A172 (cell line): ENCODE results near the gene ANKS1A. TPM values are rescaled to one million over a fixed set of nuclear protein-coding genes. Genes with fewer than 3 reads are reported as not detected.

Experiments used
- DNase-seq: peaks from one replicate; pipeline ENCODE4 v3.0.0-alpha.2; 2015; ENCODE audit warnings: low spot score
- total RNA-seq: library from RNA; depleted of rRNA; stranded (reverse); fragments of >200 nt; shearing (Covaris generic); gene quantifications from 2 replicates; pipeline ENCODE4 v1.2.3, GENCODE V29; 2014

ANKS1A gene
- total RNA-seq, 1 experiment from 2014 or later: 5.0 TPM

DNA sequence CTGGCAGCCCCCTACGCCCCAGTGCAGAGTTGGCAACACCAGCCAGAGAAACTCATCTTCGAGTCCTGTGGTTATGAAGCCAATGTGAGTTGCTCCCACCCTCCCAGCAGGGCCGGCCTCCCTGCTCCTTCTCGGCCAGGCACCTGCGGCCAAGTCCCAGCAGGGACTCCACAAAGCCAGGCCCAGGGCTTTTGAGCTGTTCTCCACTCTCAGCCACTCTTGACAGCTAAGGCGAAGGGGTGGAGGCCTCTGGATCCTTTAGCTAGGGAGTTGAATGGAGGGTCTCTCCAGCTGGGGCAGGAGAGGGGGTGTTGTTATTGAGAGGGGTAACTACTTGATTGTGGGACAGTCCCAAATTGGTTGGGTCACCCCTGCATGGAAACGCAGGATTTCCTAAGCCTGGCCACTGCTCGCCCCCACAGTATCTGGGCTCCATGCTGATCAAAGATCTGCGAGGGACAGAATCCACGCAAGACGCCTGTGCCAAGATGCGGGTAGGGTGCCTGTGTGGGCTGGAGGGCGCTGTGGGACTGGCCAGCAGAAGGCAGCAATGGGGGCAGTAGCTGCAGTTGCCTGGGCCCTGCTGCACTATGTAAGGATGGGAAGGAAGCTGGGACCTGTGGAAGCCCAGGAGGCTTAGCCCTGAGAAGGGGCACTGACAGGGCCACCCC, 193.8 kb downstream of the ANKS1A start:
- DNase-seq: no peak

DNA sequence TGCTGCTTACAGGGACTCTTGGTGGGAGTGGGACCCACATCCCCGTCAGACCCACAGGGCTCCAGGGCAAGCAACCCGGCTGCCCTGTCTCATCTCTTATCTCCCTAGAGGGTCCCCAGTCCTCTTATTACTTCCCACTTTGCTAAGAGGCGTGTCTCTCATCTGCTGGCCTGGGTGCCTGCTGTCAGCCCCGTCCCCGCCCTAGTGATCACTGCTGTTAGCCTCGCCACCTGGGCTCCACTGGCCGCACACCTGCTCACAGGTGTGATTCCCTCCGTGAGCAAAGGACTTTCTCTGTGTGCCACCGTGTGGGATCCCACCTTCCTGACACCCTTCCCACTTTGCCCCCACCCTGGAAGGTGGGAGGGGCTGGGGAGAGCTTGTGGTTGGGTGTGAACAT, 194.5 kb downstream of the ANKS1A start:
- DNase-seq: no peak

DNA sequence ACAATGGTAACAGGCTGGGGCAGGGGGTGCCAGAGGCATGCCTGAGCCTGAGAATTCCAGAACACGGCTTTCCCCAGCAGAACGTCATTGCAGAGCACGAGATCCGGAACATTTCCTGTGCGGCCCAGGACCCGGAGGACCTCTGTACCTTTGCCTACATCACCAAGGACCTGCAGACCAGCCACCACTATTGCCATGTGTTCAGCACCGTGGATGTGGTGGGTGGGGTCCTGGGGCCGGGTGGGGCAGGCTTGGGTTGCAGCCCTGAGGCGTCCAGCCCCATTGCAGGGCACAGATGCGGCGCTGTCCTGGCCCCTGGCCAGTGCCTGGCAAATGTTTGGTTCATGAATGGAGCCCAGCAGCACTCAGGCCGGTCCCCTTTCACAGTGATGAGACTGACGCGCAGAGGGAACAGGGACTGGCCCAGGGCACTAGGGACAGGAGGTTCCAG, 195.0 kb downstream of the ANKS1A start:
- no peak for DNase-seq

- no peak for DNase-seq
Observed at GRCh38 chr6:35084511-35085203, 195.6 kb downstream of the ANKS1A start.

DNA sequence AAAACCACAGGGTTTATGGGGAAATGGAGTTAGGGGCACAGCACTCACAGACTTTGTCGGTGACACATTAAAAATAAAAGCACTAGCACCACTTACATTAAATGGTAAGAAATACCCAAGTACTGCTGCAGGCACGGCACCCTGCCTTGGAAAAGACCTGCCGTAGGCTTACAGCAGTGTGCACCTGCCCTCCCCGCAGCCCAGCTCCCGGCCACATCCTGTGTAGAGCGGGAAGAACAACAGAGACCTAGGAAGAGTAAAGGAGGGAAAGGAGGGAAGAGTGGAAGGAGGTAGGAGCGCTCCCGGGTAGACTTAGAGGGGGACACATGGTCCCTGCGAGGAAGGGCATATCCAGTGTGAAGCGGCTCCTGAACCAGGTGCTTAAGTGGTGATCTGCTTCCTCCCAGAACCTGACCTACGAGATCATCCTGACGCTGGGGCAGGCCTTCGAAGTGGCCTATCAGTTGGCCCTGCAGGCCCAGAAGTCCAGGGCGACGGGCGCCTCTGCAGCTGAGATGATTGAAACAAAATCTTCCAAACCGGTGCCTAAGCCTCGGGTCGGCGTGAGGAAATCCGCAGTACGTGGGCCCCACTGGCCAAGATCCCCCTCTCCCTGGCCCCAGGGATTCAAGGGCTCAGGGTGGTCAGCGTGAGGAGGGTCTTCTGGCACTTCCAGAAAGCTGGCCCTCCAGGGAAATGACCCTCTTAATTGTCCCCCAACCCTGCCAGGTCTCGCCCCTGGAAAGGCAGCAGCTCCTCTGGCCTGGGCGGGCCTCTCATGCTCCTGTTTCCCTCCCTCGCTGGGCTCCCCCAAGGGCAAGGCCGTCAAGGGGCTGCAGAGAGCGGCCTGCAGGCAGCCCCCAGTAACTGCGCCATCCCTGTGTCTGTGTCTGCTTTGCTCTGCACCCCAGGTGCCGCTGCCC, 196.6 kb downstream of the ANKS1A start:
- no peak for DNase-seq

DNA sequence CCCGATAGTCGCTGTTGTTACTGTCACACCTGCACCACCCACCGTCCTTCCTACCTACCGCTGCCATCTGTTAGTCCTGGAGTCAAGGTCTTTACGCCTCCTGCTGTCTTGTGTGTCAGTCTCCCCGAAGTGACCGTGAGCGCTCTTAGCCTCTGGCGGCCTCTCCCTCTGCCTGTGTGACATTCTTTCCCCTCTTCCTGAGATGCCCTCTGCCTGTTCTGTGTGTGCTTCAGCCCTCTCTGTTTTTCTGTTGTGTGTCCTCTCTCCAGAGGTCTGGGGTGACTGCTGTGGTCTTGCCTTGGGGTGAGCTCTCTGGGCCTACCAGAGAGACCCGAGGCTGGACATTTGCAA, 197.2 kb downstream of the ANKS1A start:
- no peak for DNase-seq

DNA sequence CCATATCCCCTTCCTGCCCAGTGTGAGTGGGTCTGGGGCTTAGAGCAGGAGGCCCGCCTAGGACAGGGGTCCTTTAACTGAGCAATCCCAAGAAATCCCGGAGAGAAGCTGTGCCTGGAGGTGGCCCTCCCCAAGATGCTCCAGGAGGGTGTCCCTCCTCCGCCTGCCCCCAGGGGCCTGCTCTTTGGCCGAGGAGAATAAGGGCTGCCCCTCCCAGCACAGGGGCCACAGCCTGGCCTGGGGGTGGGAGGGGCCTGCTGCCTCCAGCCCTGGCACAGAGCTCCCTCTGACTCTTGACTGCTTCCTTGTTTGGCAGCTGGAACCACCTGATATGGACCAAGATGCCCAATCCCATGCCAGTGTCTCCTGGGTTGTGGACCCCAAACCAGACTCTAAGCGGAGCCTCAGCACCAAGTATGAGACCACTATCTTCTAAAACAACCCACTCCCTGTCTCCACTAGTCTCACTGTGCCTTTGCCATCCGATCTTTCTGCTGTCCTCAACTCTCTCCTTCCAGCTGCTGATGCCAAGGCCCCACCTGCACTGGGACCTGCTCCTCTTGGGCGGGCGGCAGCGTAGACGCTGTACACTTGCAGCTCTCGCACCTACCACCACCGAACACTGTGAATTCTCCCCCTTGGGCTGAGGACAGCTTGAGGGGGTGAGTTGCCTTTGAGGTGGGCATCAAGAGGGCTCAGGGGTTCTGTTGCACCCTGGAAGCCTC, 197.7 kb downstream of the ANKS1A start:
- no peak for DNase-seq

DNA sequence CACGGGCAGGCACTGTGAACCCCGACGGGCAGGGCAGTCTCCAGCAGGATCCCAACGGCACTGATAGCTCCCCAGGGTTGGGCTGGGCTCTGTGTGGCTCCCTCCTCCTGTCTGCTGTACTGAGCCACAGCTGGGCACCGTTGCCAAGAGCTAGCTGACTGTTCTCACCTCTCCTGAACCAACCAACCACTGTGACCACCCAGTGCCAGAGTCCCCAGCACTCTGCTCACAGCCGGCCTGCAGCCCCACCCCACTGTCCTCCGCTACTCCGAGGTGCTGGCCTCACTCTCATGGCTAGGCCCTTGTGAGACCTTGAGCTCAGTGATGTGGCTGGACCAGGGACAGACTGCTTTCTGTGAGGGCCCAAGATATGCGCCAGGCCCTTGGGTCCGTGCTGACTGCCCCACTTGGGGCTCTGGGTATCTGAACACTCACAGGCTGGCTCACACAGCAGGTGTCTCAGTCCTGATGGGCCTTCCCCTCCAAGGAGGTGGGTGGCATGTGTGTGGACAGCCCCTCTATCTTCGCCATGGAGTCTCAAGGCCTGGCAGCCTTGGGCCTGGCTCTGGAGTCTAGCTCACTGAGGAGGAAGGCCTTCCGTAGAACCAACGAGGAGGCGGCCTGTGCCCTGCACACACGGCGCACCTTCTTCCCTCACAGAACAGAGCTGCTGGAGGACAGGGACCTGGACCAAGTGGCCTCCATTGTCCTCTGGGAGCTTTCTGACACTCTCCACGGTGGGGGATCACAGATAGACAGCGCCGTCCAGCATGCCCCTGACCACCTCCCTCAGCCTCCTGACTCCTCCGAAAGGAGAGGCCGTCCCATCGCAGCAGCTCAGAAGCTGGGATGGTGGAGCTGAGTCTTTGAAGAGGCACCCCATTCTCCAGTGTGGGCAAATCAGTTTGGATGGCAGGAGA, 198.6 kb downstream of the ANKS1A start:
- no peak for DNase-seq

- DNase-seq: no peak
Observed at GRCh38 chr6:35088281-35089215, 199.5 kb downstream of the ANKS1A start.

DNA sequence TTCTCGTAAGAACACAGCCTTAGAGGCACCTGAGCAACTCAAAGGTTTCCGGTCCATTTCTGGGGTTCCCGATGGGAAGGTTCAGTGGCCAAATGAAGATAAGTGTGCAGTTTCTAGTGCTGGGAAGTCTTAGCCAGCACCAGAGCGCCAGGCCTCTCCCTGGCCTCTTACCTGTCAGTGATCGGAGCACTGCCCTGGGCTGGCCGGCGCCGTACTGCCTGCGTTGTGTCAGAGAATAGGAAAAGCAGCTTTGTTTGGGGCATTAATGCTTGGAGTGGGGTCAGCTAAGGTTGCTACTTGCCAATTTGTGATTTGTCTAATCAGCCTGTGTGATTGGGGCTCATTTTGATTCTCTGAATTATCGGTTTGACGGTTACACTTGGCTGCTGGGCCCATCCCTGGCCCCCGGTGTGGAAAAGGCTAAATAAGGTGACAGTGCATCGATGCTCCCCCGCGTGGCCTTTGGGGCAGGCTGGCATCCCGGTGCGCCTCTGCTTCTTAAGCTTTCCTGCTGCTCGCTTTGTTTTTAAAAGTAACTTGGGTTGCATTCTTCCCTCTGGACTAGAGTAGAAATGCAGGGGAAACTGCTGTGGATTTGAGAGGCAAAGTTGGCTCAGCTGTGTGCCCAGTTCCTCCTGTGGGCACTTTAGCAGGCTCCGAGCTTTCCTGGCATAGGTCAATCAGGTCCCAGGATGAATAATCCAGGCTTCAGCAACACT, 200.3 kb downstream of the ANKS1A start:
- no peak for DNase-seq

GRCh38 chr6:35089935-35090505, 201.0 kb downstream of the ANKS1A start:
- DNase-seq: no peak

DNA sequence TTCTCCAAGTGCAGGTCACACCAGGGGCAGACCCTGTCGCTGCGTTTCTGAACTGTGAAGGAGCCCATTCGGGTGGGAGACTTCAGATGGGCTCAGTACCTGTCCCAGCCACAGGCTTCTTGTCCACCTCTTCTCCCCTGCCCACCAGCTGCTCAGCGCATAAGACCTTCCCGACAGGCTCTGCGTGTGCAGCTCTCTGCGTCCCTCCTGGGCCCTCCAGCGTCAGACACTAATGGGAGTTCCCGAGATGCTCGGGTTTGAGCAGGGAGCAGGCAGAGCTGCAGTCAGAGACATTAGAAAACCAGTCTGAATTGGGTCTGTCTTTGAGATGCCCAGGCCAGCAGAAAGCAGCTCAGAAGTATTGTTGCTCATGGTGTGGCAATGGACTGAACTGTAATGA, 201.7 kb downstream of the ANKS1A start:
- no peak for DNase-seq

GRCh38 chr6:35091346-35092083, 202.5 kb downstream of the ANKS1A start:
- no peak for DNase-seq

DNA sequence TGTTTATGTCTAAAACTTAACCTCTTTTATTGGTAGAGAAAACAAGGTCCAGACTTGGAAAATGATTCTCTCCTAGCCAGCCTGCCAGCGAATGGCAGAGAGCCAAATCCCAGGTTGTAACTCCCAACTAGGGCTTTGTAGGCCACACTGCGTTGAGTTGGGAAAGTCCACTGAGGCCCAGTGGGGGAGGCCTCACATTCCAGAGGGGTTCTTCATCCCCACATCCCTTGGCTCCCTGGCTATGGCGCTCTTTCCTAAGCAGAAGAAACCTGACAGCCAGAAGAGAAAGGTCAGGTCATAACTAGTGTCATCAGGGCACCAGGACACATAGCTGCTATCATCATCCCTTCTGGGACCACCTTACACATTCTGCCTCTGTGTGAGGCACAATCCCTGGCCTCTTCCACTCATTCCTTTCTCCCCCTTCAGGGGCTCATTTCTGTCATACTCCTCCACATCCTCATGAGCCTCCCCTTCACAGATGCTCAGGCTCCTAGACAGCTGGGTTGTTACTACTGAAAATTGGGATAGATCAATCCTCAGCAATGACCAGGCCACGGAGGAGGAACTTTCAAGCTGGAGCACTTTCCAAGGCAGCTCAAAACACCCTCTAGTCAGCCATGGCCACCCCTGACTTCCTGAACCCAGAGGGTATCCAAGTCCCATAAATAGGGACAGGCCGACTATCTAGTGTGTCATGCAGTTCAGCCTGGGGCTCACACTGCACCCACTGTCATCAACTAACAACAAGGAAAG, 203.5 kb downstream of the ANKS1A start:
- no peak for DNase-seq

DNA sequence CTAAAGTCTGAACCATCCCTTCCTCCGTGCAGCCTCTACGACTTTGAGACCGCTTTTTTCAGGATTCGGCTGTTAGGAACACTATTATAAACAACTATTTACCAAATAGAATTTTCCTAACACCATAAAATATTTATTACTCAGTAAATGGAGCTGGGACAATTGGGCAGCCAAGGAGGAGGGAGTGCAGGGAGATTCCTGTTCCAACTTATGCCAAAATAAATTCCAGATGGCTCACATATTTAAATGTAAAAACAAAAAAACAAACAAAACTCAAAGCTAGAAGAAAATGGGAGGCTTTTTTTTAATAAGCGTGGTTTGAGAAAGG, 204.0 kb downstream of the ANKS1A start:
- no peak for DNase-seq

DNA sequence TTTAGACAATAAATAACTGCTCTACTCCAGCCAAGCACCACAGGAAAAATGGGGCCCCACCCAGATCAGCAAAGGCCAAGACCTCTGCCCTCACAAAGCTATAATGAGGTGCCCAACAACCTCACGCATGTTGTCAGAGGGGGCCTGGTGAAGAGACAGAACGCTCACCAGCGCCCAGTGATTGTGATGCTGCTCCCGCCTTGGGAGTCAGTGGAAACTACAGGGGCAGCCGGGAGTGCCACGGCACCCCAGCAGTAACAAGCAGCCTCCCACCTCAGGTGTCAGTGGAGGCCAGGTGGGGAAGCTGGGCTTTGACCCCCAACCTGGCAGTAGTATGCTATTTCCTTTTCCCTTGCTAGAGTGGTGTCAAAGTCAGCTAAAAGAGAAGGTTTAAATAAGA, 204.7 kb downstream of the ANKS1A start:
- DNase-seq: no peak

GRCh38 chr6:35094183-35094582, 205.1 kb downstream of the ANKS1A start:
- no peak for DNase-seq
